Endothelial cell of umbilical vein (primary cell): ENCODE results near the gene EYS.

Source experiments
- FOS ChIP-seq: IDR thresholded peaks from 2 replicates; pipeline ENCODE4 v1.6.1; 2011; ENCODE audit warnings: mild to moderate bottlenecking, low read length, moderate library complexity, borderline replicate concordance; ENCODE audit not compliant: insufficient read depth
- TF ChIP-seq, protein P1 (sequence below), 2 donors: IDR thresholded peaks; 1 replicate in 1 of 2; 2 replicates in 1 of 2; pipeline ENCODE4 v1.5.1; 2011; ENCODE audit warnings: low read length in 2 of 2, mild to moderate bottlenecking in 2 of 2, moderate library complexity in 2 of 2, control low read depth in 1 of 2, inconsistent platforms in 1 of 2, low read depth in 1 of 2; ENCODE audit not compliant: insufficient read depth in 1 of 2; ENCODE audit errors: extremely low read depth in 1 of 2

DNA sequence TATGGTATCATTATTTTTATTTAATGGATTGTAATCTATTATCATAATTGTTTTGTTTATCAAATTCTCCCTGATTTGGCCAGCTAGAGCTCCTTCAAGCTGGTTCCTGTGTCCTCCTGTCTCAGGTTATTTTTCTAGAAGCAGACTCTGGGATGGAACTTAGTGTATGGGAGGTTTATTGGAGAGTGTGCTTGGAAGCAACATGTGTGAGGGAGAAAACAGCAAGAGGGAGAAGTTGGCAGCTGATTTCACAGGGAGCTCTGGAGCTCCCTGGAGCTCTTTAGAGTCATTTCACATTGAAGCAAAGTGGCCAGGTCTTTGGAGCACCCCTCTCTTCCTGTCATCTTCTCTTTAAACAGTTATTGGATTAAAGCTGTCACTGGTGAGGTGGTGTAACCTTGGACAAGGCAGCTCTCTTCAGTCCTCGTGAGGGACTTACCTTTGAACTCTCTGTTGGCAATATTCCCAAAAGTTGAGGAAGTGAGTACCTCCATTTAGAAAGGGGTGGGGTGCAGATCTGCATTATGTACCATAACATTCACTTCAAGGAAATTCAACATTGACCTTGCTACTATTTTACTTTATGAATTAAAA lies 1967.8 kb downstream of the EYS start:
- TF ChIP-seq FOS, result no peak
- TF ChIP-seq, protein P1, sequence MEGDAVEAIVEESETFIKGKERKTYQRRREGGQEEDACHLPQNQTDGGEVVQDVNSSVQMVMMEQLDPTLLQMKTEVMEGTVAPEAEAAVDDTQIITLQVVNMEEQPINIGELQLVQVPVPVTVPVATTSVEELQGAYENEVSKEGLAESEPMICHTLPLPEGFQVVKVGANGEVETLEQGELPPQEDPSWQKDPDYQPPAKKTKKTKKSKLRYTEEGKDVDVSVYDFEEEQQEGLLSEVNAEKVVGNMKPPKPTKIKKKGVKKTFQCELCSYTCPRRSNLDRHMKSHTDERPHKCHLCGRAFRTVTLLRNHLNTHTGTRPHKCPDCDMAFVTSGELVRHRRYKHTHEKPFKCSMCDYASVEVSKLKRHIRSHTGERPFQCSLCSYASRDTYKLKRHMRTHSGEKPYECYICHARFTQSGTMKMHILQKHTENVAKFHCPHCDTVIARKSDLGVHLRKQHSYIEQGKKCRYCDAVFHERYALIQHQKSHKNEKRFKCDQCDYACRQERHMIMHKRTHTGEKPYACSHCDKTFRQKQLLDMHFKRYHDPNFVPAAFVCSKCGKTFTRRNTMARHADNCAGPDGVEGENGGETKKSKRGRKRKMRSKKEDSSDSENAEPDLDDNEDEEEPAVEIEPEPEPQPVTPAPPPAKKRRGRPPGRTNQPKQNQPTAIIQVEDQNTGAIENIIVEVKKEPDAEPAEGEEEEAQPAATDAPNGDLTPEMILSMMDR (IDR thresholded peaks at IDR 0.05; ENCODE audit: extremely low read depth in 1 of 2, insufficient read depth in 1 of 2, low read depth in 1 of 2, low read length in 2 of 2), result no peak
